ENCODE results near the gene NUCB1.
"Not testable (repeated sequence)": the region's sequence is repeated elsewhere in the genome, so short reads cannot be mapped to it uniquely, and the experiment has no call there.

The NUCB1 gene

DNA sequence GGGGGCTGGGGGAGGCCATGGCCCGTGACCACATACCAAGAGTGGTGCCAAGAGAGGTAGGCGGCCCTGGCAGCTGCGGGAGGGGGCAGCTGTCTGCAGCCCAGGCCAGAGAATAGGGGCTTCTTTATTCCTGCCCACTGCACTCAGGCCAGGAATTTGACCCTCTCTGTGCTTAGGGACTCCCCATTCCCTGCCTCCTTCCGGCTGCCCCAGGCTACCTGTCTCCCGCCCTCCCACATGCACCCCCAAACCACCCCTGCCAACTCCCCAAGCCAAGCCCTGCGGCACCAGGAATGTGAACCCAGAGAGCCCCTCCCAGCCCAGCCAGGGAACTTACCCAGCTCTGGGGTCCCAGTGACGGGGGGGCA, 32.4 kb upstream of the NUCB1 start:
- no peak for TF ChIP-seq MYC (IDR thresholded peaks at IDR 0.05; ENCODE audit: low read depth, low read length)
- TF ChIP-seq POLR2A (IDR thresholded peaks at IDR 0.05; ENCODE audit: extremely low read depth, insufficient read length): no peak
- TF ChIP-seq, protein P1, sequence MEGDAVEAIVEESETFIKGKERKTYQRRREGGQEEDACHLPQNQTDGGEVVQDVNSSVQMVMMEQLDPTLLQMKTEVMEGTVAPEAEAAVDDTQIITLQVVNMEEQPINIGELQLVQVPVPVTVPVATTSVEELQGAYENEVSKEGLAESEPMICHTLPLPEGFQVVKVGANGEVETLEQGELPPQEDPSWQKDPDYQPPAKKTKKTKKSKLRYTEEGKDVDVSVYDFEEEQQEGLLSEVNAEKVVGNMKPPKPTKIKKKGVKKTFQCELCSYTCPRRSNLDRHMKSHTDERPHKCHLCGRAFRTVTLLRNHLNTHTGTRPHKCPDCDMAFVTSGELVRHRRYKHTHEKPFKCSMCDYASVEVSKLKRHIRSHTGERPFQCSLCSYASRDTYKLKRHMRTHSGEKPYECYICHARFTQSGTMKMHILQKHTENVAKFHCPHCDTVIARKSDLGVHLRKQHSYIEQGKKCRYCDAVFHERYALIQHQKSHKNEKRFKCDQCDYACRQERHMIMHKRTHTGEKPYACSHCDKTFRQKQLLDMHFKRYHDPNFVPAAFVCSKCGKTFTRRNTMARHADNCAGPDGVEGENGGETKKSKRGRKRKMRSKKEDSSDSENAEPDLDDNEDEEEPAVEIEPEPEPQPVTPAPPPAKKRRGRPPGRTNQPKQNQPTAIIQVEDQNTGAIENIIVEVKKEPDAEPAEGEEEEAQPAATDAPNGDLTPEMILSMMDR (IDR thresholded peaks at IDR 0.05; ENCODE audit: low read depth, low read length): no peak
- TF ChIP-seq, protein P2, sequence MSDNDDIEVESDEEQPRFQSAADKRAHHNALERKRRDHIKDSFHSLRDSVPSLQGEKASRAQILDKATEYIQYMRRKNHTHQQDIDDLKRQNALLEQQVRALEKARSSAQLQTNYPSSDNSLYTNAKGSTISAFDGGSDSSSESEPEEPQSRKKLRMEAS (IDR thresholded peaks at IDR 0.05; ENCODE audit: low read depth, low read length): no peak
- no peak overlapping the region for H3K4me3 ChIP-seq (ENCODE audit: low read depth, low read length)
- DNase-seq (ENCODE audit: low read depth): no peak

DNA sequence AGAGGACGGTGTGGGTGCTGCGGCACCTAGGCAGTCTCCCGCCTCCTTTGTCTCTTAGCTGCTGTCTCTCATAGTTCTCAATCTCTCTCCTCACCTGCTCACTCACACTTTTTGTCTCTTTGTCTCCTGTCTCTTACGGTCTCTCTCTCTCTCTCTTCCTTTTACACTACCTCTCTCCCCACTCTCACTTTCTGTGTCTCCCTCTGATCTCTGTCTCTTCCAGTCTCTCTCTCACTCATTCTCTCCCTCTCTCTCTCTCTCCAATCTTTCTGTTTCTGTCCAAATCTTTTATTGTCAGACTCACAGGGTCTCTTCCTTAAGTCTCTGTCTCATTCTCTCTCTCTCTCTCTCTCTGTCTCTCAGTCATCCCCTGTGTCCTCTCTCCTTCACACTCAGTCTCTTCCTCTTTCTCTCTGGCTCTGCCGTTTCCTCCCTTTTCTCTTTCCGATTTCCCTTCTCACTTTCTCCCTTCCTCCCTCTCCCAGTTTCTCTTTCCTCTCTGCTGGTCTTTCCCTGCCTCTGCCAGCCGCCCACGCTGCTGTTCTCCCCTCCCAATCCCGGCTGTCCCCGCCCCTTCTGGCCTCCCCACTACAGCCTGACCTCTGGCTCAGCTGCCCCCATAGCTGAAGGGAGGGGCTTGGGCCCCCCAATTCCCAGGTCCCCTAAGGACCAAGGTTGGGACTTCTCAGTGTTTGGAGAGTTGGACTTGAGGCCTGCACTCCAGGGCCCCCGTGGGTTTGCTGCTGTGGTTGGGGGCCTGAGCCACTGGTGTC, 31.8 kb upstream of the NUCB1 start, which contains the start of gene PLEKHA4:
PLEKHA4 (minus strand) TSS at position 504 of the 773 bp plus-strand sequence. CDS start 997 bp downstream, outside the sequence.
- no peak for TF ChIP-seq MYC (IDR thresholded peaks at IDR 0.05; ENCODE audit: low read depth, low read length)
- TF ChIP-seq, protein P1 (IDR thresholded peaks at IDR 0.05; ENCODE audit: low read depth, low read length): no peak
- TF ChIP-seq POLR2A (IDR thresholded peaks at IDR 0.05; ENCODE audit: extremely low read depth, insufficient read length): no peak
- TF ChIP-seq, protein P2 (IDR thresholded peaks at IDR 0.05; ENCODE audit: low read depth, low read length): no peak
- H3K4me3 ChIP-seq (ENCODE audit: low read depth, low read length): no peak within 1 kb of the TSS
- DNase-seq (ENCODE audit: low read depth): no peak

DNA sequence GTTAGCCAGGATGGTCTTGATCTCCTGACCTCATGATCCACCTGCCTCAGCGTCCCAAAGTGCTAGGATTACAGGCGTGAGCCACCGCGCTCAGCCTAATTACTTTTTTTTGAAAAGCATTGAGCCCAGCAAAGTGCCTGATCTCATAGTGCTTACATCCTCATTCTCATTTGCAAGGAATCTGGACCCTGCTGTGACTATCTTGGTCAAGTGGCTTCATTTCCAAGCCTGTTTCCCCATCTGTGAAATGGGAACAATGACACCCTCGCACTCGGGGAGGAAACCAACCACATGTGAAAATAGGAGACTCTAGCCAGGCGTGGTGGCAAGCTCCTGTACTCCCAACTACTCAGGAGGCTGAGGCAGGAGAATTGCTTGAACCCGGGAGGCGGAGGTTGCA, 30.1 kb upstream of the NUCB1 start:
- DNase-seq (ENCODE audit: low read depth): no peak

DNA sequence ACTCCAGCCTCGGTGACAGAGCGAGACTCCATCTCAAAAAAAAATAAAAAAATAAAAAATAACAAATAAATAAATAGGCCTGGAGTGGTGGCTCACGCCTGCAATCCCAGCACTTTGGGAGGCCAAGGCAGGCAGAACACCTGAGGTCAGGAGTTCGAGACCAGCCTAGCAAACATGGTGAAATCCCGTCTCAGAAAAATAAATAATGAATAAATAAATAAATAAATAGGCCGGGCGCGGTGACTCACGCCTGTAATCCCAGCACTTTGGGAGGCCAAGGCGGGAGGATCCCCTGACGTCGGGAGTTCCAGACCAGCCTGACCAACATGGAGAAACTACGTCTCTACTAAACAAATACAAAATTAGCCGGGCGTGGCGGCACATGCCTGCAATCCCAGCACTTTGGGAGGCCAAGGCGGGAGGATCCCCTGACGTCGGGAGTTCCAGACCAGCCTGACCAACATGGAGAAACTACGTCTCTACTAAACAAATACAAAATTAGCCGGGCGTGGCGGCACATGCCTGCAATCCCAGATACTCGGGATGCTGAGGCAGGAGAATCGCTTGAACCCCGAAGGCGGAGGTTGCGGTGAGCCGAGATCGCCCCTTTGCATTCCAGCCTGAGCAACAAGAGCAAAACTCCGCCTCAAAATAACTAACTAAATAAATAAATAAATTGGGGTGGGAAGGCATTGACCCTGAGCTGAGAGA, 28.5 kb upstream of the NUCB1 start:
- not testable (repeated sequence) for H3K4me3 ChIP-seq (ENCODE audit: low read depth, low read length); DNase-seq (ENCODE audit: low read depth)

More for the DNA sequence above, 30.1 kb upstream of the NUCB1 start:
- H3K4me3 ChIP-seq (ENCODE audit: low read depth, low read length): no peak overlapping the region
- TF ChIP-seq POLR2A (IDR thresholded peaks at IDR 0.05; ENCODE audit: extremely low read depth, insufficient read length) (no peak), MYC (IDR thresholded peaks at IDR 0.05; ENCODE audit: low read depth, low read length) (no peak)
- TF ChIP-seq, protein P2 (IDR thresholded peaks at IDR 0.05; ENCODE audit: low read depth, low read length): no peak
- TF ChIP-seq, protein P1 (IDR thresholded peaks at IDR 0.05; ENCODE audit: low read depth, low read length): no peak

DNA sequence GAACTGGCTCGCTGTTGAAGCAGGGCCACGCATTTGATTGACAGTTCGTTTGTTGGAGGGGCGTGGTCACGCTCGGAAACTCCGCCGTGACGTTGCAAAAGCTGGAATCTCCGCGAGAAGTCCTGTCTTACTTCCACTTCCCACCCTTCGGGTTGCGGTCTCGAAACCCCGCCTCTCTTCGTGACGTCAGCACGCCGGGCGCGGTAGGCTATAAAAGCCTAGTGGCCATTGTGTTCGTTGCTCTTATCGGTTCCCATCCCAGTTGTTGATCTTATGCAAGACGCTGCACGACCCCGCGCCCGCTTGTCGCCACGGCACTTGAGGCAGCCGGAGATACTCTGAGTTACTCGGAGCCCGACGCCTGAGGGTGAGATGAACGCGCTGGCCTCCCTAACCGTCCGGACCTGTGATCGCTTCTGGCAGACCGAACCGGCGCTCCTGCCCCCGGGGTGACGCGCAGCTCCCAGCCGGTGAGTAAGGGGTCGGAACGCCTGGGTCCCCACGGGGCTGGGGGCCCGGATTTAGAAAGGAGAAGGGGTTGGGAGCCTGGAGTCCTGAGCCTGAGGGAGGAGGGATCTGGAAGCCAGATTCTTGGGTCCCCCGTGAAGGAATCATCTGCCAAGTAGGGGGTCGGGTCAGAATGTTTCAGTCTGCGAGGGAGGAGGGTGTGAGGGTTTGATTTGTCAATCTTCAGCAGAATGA, 27.8 kb upstream of the NUCB1 start, which contains the start of gene PPP1R15A:
PPP1R15A (plus strand) TSS at position 240 of the 702 bp plus-strand sequence. CDS start 813 bp downstream, outside the sequence.
- peak; percentile 96 for DNase-seq (ENCODE audit: low read depth)
- H3K4me3 ChIP-seq (ENCODE audit: low read depth, low read length): peak within 1 kb of the TSS; percentile 94
- TF ChIP-seq POLR2A (IDR thresholded peaks at IDR 0.05; ENCODE audit: extremely low read depth, insufficient read length) (peak; percentile 99), MYC (IDR thresholded peaks at IDR 0.05; ENCODE audit: low read depth, low read length) (no peak; the same call in 1 of the 2 replicates)
- TF ChIP-seq, protein P1 (IDR thresholded peaks at IDR 0.05; ENCODE audit: low read depth, low read length): no peak
- TF ChIP-seq, protein P2 (IDR thresholded peaks at IDR 0.05; ENCODE audit: low read depth, low read length): peak; percentile 44; the same call in 1 of the 2 replicates
